Ishikawa (cell line): ENCODE measurements around the gene B4GALT2.

Experiments used
- CEBPB ChIP-seq: IDR thresholded peaks from 2 replicates; pipeline ENCODE4 v1.6.1; 2012
- CREB1 ChIP-seq: IDR thresholded peaks from 2 replicates; pipeline ENCODE4 v1.6.1; 2012; ENCODE audit warnings: low read depth
- REST ChIP-seq: IDR thresholded peaks from 2 replicates; pipeline ENCODE4 v1.6.1; 2012; ENCODE audit warnings: low read depth, mild to moderate bottlenecking
- TAF1 ChIP-seq: IDR thresholded peaks from 2 replicates; pipeline ENCODE4 v1.6.1; 2012; ENCODE audit warnings: low read depth, mild to moderate bottlenecking
- TCF12 ChIP-seq: IDR thresholded peaks from 2 replicates; pipeline ENCODE4 v1.6.1; 2012; ENCODE audit warnings: low read depth

- TF ChIP-seq TAF1 (no peak), CEBPB (no peak), REST (no peak), CREB1 (no peak), TCF12 (no peak)
These were observed 15.1 kb downstream of the B4GALT2 start for GRCh38 chr1:43994071-43994470.
